ENCODE data around the gene MOV10L1.

GRCh38 chr22:50157709-50158375 is 68.0 kb downstream of the MOV10L1 start:
- no peak for TF ChIP-seq CTCF (IDR thresholded peaks at IDR 0.05)
- no peak for TF ChIP-seq EP300 (IDR thresholded peaks at IDR 0.05)
- no peak for TF ChIP-seq POLR2A (IDR thresholded peaks at IDR 0.05)
